Measurements from ENCODE around the gene ASCC3.

GRCh38 chr6:100565439-100566104, 315.6 kb downstream of the ASCC3 start:
- TF ChIP-seq CTCF (IDR thresholded peaks at IDR 0.05) (no peak), POLR2A (IDR thresholded peaks at IDR 0.05) (no peak)

Data from adrenal gland (tissue), 5 donors.